ENCODE measurements around the gene LRIG2. TPM values are rescaled to one million over a fixed set of nuclear protein-coding genes. Genes with fewer than 3 reads are reported as not detected.

The LRIG2 gene
- total RNA-seq, 2 experiments from 2014 or later, result 7.1 to 10.2 TPM

- CTCF ChIA-PET, result interaction anchor here (2.1 kb wide), 1 partner anchor 24 kb away, joined by 10 read pairs; the partner anchor contains the start of gene LRIG2
- DNase-seq (no peak), ATAC-seq (no peak)
- Mint-ChIP-seq H3K36me3 (ENCODE audit: low read depth) (peaks cover 41% of the 10 kb centered on the region), H3K4me1 (no peaks in the 10 kb centered on the region), H3K27me3 (no peaks in the 10 kb centered on the region), H3K9me3 (ENCODE audit: low read depth) (no peaks in the 10 kb centered on the region), H3K27ac (no peak overlapping the region), H3K4me3 (no peak overlapping the region)
- intact Hi-C loops (cut with DNase I, micrococcal nuclease), result no loop called here
- POLR2A ChIA-PET, result no interaction called here
Measured at GRCh38 chr1:113096493-113096892, 23.5 kb downstream of the LRIG2 start.

- Mint-ChIP-seq H3K27ac (peak overlapping the region; percentile 37), H3K36me3 (ENCODE audit: low read depth) (peaks cover 48% of the 10 kb centered on the region), H3K4me3 (no peak overlapping the region), H3K27me3 (no peaks in the 10 kb centered on the region), H3K9me3 (ENCODE audit: low read depth) (no peaks in the 10 kb centered on the region), H3K4me1 (no peaks in the 10 kb centered on the region)
- POLR2A ChIA-PET, result interaction anchor here (0.6 kb wide), 1 partner anchor 742 kb away, joined by 3 read pairs; no protein-coding TSS in a partner anchor
- ATAC-seq (no peak), DNase-seq (no peak)
- intact Hi-C loops (cut with DNase I, micrococcal nuclease), result no loop called here
- CTCF ChIA-PET, result no interaction called here
Measured at GRCh38 chr1:113101588-113101987, 28.6 kb downstream of the LRIG2 start.

GRCh38 chr1:113103048-113103447 lies 30.1 kb downstream of the LRIG2 start:
- Mint-ChIP-seq H3K27me3 (no peaks in the 10 kb centered on the region), H3K27ac (no peak overlapping the region), H3K4me1 (no peaks in the 10 kb centered on the region), H3K36me3 (ENCODE audit: low read depth) (peaks cover 52% of the 10 kb centered on the region), H3K9me3 (ENCODE audit: low read depth) (no peaks in the 10 kb centered on the region), H3K4me3 (no peak overlapping the region)
- DNase-seq (no peak), ATAC-seq (no peak)
- ChIA-PET POLR2A (no interaction called here), CTCF (interaction anchor here (0.8 kb wide), 1 partner anchor 30 kb away, joined by 5 read pairs; the partner anchor contains the start of gene LRIG2)
- intact Hi-C loops (cut with DNase I, micrococcal nuclease), result no loop called here

- Mint-ChIP-seq H3K27ac (no peak overlapping the region), H3K36me3 (ENCODE audit: low read depth) (peaks cover 46% of the 10 kb centered on the region), H3K27me3 (no peaks in the 10 kb centered on the region), H3K4me3 (no peak overlapping the region), H3K9me3 (ENCODE audit: low read depth) (no peaks in the 10 kb centered on the region), H3K4me1 (no peaks in the 10 kb centered on the region)
- POLR2A ChIA-PET, result no interaction called here
- intact Hi-C loops (cut with DNase I, micrococcal nuclease), result no loop called here
- no peak for DNase-seq
- CTCF ChIA-PET, result interaction anchor here (1.0 to 1.1 kb wide), 2 partner anchors 26 to 303 kb away, joined by 3 to 4 read pairs; no protein-coding TSS in a partner anchor
- ATAC-seq, result no peak
Measured at GRCh38 chr1:113103977-113104376, 31.0 kb downstream of the LRIG2 start.

GRCh38 chr1:113106910-113107309 lies 33.9 kb downstream of the LRIG2 start:
- H3K4me1 Mint-ChIP-seq, result no peaks in the 10 kb centered on the region
- H3K9me3 Mint-ChIP-seq (ENCODE audit: low read depth), result no peaks in the 10 kb centered on the region
- H3K36me3 Mint-ChIP-seq (ENCODE audit: low read depth), result peaks cover 43% of the 10 kb centered on the region
- ChIA-PET POLR2A (no interaction called here), CTCF (no interaction called here)
- DNase-seq, result no peak
- H3K4me3 Mint-ChIP-seq, result no peak overlapping the region
- no peak overlapping the region for H3K27ac Mint-ChIP-seq
- no peak for ATAC-seq
- no peaks in the 10 kb centered on the region for H3K27me3 Mint-ChIP-seq
- intact Hi-C loops (cut with DNase I, micrococcal nuclease), result no loop called here

GRCh38 chr1:113109908-113110554 lies 37.0 kb downstream of the LRIG2 start:
- ATAC-seq (no peak), DNase-seq (no peak)
- H3K4me1 Mint-ChIP-seq, result no peaks in the 10 kb centered on the region
- H3K27me3 Mint-ChIP-seq, result no peaks in the 10 kb centered on the region
- intact Hi-C loops (cut with DNase I, micrococcal nuclease), result no loop called here
- no peak overlapping the region for H3K4me3 Mint-ChIP-seq
- ChIA-PET CTCF (no interaction called here), POLR2A (no interaction called here)
- H3K27ac Mint-ChIP-seq, result no peak overlapping the region
- no peaks in the 10 kb centered on the region for H3K9me3 Mint-ChIP-seq (ENCODE audit: low read depth)
- H3K36me3 Mint-ChIP-seq (ENCODE audit: low read depth), result peaks cover 46% of the 10 kb centered on the region

GRCh38 chr1:113118266-113118665 lies 45.3 kb downstream of the LRIG2 start:
- intact Hi-C loops (cut with DNase I, micrococcal nuclease), result no loop called here
- ATAC-seq, result no peak
- no peaks in the 10 kb centered on the region for H3K27me3 Mint-ChIP-seq
- POLR2A ChIA-PET, result no interaction called here
- H3K36me3 Mint-ChIP-seq (ENCODE audit: low read depth), result peaks cover 39% of the 10 kb centered on the region
- no peak for DNase-seq
- no peak overlapping the region for H3K4me3 Mint-ChIP-seq
- CTCF ChIA-PET, result no interaction called here
- H3K4me1 Mint-ChIP-seq, result no peaks in the 10 kb centered on the region
- no peaks in the 10 kb centered on the region for H3K9me3 Mint-ChIP-seq (ENCODE audit: low read depth)
- no peak overlapping the region for H3K27ac Mint-ChIP-seq

- no peak for DNase-seq
- intact Hi-C loops (cut with DNase I, micrococcal nuclease), result no loop called here
- POLR2A ChIA-PET, result no interaction called here
- CTCF ChIA-PET, result interaction anchor here (0.5 to 0.7 kb wide), 3 partner anchors 9 to 420 kb away, joined by 3 to 4 read pairs (median 3); no protein-coding TSS in a partner anchor
- H3K36me3 Mint-ChIP-seq (ENCODE audit: low read depth), result peaks cover 42% of the 10 kb centered on the region
- peaks cover 19% of the 10 kb centered on the region for H3K4me1 Mint-ChIP-seq
- no peak overlapping the region for H3K27ac Mint-ChIP-seq
- H3K4me3 Mint-ChIP-seq, result no peak overlapping the region
- H3K27me3 Mint-ChIP-seq, result no peaks in the 10 kb centered on the region
- no peaks in the 10 kb centered on the region for H3K9me3 Mint-ChIP-seq (ENCODE audit: low read depth)
- ATAC-seq, result no peak
Measured at GRCh38 chr1:113123737-113124136, 50.7 kb downstream of the LRIG2 start.

- no peaks in the 10 kb centered on the region for H3K9me3 Mint-ChIP-seq (ENCODE audit: low read depth)
- no peak overlapping the region for H3K4me3 Mint-ChIP-seq
- peaks cover 21% of the 10 kb centered on the region for H3K4me1 Mint-ChIP-seq
- intact Hi-C loops (cut with DNase I, micrococcal nuclease), result no loop called here
- no peak for ATAC-seq
- DNase-seq, result no peak
- no peak overlapping the region for H3K27ac Mint-ChIP-seq
- ChIA-PET POLR2A (no interaction called here), CTCF (interaction anchor here (0.6 to 1.6 kb wide), 3 partner anchors 15 to 602 kb away, joined by 3 to 4 read pairs (median 3); no protein-coding TSS in a partner anchor)
- H3K27me3 Mint-ChIP-seq, result no peaks in the 10 kb centered on the region
- H3K36me3 Mint-ChIP-seq (ENCODE audit: low read depth), result peaks cover 36% of the 10 kb centered on the region
Measured at GRCh38 chr1:113124366-113124765, 51.4 kb downstream of the LRIG2 start.

GRCh38 chr1:113125517-113125916 lies 52.5 kb downstream of the LRIG2 start:
- DNase-seq, result no peak
- Mint-ChIP-seq H3K9me3 (ENCODE audit: low read depth) (no peaks in the 10 kb centered on the region), H3K4me3 (no peak overlapping the region), H3K27me3 (no peaks in the 10 kb centered on the region), H3K4me1 (peaks cover 32% of the 10 kb centered on the region), H3K27ac (peak overlapping the region; percentile 6), H3K36me3 (ENCODE audit: low read depth) (peaks cover 38% of the 10 kb centered on the region)
- peak; percentile 34 for ATAC-seq
- intact Hi-C loops (cut with DNase I, micrococcal nuclease), result loop anchor here in 1 of 2 experiments (5.0 kb wide), 1 partner anchor 267 kb away; the partner anchor contains the start of gene MAGI3
- POLR2A ChIA-PET, result no interaction called here
- CTCF ChIA-PET, result interaction anchor here (0.8 to 1.6 kb wide), 2 partner anchors 14 to 63 kb away, joined by 3 read pairs; no protein-coding TSS in a partner anchor

- Mint-ChIP-seq H3K4me1 (peaks cover 38% of the 10 kb centered on the region), H3K27ac (no peak overlapping the region), H3K9me3 (ENCODE audit: low read depth) (no peaks in the 10 kb centered on the region), H3K27me3 (no peaks in the 10 kb centered on the region), H3K36me3 (ENCODE audit: low read depth) (peaks cover 38% of the 10 kb centered on the region), H3K4me3 (no peak overlapping the region)
- ATAC-seq (no peak), DNase-seq (no peak)
- intact Hi-C loops (cut with DNase I, micrococcal nuclease), result loop anchor here in 1 of 2 experiments (5.0 kb wide), 1 partner anchor 266 kb away; the partner anchor contains the start of gene MAGI3
- POLR2A ChIA-PET, result no interaction called here
- CTCF ChIA-PET, result interaction anchor here (0.8 to 1.6 kb wide), 2 partner anchors 13 to 64 kb away, joined by 3 read pairs; no protein-coding TSS in a partner anchor
Measured at GRCh38 chr1:113126207-113126606, 53.2 kb downstream of the LRIG2 start.

GRCh38 chr1:113128116-113128515 lies 55.1 kb downstream of the LRIG2 start:
- ChIA-PET POLR2A (no interaction called here), CTCF (interaction anchor here (0.9 kb wide), 1 partner anchor 52 kb away, joined by 3 read pairs; no protein-coding TSS in a partner anchor)
- peaks cover 57% of the 10 kb centered on the region for H3K4me1 Mint-ChIP-seq
- no peaks in the 10 kb centered on the region for H3K27me3 Mint-ChIP-seq
- H3K36me3 Mint-ChIP-seq (ENCODE audit: low read depth), result peaks cover 35% of the 10 kb centered on the region
- no peak overlapping the region for H3K4me3 Mint-ChIP-seq
- peak overlapping the region; percentile 72 for H3K27ac Mint-ChIP-seq
- intact Hi-C loops (cut with DNase I, micrococcal nuclease), result loop anchor here in 1 of 2 experiments (5.0 kb wide), 1 partner anchor 264 kb away; the partner anchor contains the start of gene MAGI3
- no peaks in the 10 kb centered on the region for H3K9me3 Mint-ChIP-seq (ENCODE audit: low read depth)
- peak; percentile 40 for ATAC-seq
- DNase-seq, result no peak

Data from activated CD4-positive, alpha-beta T cell treated with anti-CD3 and anti-CD28 coated beads for 36 hours (primary cell).